Peyer's patch (tissue), 4 donors: ENCODE measurements around the gene DPEP3.

Source experiments
- POLR2A ChIP-seq, 2 donors: fragments of 450-650 bp; IDR thresholded peaks; one replicate each; pipeline ENCODE4 v1.5.1; 2017; ENCODE audit warnings: antibody characterized with exemption in 2 of 2, mild to moderate bottlenecking in 2 of 2, moderate library complexity in 2 of 2
- TF ChIP-seq, protein P1 (sequence below), 6 experiments: fragments of 450-650 bp in 4 of 6; fragments of 200-600 bp in 2 of 6; sonication (generic) in 1 of 6; IDR thresholded peaks; one replicate each; pipeline ENCODE4 v1.5.1; 2017 to 2019; ENCODE audit warnings: antibody characterized with exemption in 6 of 6, mild to moderate bottlenecking in 3 of 6, moderate library complexity in 1 of 6

DNA sequence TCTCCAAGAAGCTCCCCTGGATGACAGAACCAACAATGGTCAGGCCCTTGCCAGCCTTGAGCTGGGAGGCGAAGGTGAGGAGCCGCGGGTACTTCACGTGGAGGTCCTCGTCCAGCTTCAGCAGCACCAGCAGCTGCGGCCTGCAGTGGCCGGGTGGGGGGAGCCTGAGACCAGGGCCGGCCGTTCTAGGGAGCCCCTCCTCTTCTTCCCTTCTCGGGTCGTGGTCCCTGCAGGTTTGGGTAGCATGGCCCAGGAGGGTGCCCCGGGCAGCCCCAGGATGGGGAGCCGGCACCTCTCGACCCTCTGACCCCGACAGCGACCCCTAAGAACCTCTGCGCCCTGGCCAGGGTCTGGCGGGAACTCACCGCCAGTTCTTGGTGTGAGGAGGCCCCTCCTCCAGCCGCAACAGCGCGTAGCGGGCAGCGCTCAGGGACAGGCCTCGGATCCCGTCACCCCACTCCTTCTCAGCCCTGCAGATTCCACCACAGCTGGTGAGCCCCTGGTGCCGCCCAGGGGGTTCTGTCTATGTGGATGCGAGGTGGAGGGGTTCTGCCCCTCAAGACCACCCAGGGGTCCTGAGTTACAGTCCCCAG lies 33.2 kb downstream of the DPEP3 start:
- TF ChIP-seq, protein P1, sequence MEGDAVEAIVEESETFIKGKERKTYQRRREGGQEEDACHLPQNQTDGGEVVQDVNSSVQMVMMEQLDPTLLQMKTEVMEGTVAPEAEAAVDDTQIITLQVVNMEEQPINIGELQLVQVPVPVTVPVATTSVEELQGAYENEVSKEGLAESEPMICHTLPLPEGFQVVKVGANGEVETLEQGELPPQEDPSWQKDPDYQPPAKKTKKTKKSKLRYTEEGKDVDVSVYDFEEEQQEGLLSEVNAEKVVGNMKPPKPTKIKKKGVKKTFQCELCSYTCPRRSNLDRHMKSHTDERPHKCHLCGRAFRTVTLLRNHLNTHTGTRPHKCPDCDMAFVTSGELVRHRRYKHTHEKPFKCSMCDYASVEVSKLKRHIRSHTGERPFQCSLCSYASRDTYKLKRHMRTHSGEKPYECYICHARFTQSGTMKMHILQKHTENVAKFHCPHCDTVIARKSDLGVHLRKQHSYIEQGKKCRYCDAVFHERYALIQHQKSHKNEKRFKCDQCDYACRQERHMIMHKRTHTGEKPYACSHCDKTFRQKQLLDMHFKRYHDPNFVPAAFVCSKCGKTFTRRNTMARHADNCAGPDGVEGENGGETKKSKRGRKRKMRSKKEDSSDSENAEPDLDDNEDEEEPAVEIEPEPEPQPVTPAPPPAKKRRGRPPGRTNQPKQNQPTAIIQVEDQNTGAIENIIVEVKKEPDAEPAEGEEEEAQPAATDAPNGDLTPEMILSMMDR (IDR thresholded peaks at IDR 0.05): no peak
- TF ChIP-seq POLR2A (IDR thresholded peaks at IDR 0.05): no peak
